Skeletal muscle cell (primary cell): ENCODE data around the gene AGFG2.

Experiments used
- DNase-seq: peaks from one replicate; pipeline ENCODE4 v3.0.0-alpha.2; 2010; ENCODE audit warnings: low read depth
- H3K4me3 ChIP-seq: 2 replicates; pipeline ENCODE4 v1.5.1; 2011; ENCODE audit warnings: low read depth, mild to moderate bottlenecking, control low read depth, low read length, moderate library complexity

Gene AGFG2

DNA sequence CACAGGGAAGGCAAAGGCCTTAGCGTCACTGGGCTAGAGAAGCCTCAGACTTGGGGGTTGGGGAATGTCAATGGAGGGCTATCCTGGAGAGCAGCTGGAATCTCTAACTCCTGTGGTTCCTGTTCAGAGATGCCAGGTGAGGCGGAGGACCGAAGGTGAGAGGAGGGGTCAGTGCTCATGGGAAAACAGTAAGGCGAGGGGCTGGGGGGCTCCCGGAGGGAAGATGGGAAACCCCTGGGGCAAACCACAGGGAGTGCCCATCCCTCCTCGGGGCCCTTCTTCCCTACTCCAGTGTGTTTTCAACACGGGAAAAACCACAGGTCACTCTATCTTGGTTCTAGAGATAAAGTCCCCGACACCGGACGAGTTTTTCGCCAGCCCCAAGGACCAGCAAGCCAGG, 43.6 kb downstream of the AGFG2 start:
- H3K4me3 ChIP-seq: no peak overlapping the region
- no peak for DNase-seq

DNA sequence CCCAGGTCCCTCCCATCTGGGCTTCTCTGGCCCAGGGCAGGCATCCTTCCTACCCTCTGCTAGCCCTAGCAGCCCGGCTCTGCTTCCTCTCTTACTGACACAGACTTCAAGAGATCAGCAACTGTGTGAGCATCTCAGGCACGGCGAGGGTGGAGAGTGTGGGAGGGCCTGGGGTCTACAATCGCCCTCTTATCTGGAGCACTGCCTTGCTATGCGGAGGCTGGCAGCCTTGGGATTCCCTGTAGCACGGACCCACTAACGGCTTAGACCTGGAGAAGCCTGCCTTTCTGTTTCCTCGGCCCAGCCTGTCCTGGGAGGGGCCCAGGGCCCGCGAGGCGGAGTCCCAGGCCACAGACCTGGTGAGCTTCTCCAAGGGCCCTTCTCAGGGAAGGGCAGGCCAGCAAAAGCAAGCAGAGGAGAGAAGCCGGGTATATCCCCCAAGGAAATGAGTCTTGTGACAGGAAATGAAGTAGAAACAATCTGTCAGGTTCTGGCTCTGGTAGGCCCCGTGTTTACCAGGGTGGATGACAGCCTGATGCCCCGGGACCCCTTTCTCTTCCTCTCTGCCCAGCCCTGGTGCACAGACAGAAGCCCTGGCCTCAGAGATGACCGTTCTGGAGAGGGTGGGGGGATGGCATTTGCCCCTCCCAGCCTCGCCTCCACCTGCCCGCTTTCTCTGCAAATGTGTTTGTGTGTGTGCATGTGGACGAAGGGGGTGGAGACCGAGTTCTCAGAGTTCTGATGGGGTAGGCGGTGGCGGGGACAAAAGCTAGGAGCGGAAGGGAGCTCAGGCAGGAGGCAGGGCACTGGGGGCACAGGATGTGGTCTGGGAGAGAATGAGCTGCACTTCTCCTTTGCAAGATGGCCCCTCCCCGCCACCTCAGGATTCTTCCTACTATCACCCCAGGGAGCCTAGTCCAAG, 44.4 kb downstream of the AGFG2 start:
- DNase-seq: no peak
- peak overlapping the region; percentile 96 for H3K4me3 ChIP-seq

DNA sequence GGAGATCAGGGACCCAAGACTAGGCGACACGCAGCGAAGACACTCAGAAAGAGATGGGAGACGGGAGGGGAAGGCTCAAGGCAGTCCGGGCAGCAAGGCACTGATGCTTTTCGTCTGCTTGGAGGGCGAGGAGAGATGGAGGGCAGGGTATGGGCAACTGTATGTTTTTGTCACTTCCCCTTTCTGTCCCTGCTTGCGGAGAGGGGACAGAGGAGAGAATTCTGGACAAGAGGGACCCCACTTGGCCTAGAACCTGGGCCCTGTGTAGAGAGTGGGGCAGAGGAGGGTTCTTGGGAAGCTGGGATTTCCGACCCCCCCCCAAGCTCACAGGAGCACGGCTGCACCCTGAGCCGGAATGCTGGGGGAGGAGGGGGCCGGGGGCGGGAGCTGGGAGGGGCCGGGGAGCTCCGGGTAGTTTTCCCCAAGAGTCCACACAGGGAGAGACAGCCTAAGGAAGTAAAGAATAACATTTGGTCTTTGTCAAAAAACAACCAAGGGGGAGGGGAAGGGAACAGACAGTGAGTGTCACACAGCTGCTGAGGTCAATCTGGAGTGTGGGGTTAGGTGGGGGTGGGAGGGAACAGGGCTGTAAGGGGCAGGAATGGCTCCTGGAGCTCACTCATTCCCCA, 45.2 kb downstream of the AGFG2 start:
- H3K4me3 ChIP-seq: peak overlapping the region; percentile 96
- no peak for DNase-seq

DNA sequence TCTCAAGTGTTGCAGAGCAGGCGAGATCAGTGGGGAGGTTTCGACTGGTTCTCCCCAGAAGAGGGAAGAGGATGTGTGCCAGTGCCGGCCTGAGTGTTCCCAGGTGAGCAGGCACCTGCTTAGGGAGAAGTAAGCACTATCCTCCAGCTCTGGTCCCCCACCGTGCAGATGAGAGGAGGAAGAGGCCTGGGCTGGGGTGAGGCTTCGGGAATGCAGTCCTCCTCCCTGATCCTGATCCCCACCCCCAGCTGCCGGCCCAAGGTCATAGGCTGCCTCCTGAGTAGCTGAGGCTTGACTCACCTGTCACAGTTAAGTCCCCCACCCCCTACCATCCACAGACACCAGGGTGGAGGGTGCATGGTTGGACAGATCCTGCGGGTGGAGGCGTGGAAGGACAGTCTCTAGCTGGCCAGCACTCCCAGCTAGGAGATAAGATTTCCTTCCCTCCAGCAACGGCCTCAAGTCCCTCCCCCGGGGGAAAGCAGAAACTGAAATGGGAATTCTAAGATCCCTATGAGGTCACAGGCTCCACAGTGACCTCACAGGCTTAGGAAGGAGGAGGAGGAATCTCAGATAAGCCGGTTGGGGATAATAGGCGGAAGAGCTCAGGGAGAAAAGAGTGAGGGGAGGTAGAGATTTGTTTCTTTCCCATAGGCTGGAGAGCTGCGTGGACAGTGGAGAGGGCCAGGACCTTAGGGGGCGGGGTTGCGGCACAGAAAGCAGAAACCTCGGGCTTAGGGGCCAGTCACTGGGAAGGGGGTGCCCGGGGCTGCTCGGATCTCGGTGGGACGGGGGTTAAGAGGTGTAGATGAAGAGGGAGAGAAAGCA, 45.9 kb downstream of the AGFG2 start:
- H3K4me3 ChIP-seq: peak overlapping the region; percentile 96
- DNase-seq: no peak

DNA sequence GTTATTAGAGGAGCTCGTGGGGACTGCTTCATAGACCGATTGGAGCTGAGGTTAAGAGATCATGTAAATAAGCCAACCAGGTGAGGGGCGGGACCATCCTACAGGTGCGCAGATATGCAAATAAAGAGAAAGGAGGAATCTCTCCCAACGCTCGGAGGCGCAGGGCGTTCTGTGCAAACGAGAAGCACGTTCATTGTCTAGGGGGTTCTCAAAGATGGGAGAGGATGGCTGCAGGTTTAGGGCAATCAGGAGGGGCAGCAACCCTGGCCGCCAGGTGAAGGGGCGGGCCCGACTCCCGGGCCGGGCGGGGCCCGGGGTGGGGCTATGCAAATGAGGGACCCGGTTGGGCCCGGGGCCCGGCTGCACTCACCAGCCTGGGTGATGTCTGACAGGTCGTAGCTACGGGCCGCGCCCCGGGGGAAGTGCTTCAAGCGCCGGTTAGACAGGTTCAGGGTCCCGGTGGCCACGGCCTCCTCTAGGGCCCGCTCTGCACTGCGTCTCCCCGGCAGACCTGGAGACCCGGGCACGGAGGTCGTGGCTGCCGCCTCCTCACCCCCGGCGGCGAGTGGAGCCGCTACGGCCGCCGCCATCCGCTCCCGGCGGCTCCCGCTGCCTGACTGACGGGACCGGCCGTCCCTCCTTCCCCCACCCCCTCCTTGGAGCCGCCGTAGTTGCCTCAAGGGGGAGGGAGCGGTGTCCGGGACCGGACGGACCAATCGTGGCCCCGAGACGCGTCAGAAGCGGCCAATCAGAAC, 46.7 kb downstream of the AGFG2 start, which contains the start of gene LRCH4:
Gene LRCH4 (minus strand): TSS at position 619 of the 755 bp plus-strand sequence. CDS start 29 bp downstream, at position 590.
- peak within 1 kb of the TSS; percentile 96 for H3K4me3 ChIP-seq
- DNase-seq: no peak

DNA sequence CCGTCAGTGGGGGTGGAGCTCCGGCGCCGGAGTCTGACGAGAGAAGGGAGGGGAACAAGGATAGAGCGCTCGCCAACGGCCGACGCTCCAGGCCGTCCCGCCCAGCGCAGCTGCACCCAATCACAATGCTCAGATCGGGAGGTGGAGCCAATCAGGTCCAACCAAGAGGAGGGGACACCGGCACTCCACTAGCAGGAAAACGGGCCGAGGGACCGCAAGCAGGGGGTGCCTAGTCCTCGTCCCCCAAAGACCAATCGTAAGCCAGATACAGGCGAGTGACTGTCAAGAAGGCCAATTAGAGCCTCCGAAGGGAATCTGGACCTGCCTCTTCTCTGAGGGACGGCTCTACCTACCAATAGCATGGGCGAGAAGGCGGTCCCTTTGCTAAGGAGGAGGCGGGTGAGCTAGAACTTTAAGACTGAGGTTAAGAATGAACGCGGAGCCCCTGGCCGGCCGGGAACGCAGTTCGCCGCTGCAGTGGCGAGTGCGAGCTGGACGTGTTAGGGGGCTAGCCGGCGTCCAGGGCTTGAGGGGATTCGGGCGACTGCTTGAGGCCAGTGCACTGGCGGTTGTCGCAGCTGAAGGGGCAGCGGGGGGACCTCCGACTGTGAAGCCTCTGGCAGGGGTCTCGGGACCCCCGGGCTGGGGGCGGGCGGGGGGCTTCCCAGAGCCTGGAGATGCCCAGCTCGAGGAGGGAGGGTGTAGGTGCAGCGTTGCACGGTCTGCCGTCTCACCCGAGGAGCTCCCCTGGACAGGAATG, 47.4 kb downstream of the AGFG2 start, which contains the start of gene FBXO24:
Gene FBXO24 (plus strand): TSS at position 63 of the 760 bp plus-strand sequence. CDS start 298 bp downstream, at position 361.
- DNase-seq: peak; percentile 100
- peak within 1 kb of the TSS; percentile 96 for H3K4me3 ChIP-seq

DNA sequence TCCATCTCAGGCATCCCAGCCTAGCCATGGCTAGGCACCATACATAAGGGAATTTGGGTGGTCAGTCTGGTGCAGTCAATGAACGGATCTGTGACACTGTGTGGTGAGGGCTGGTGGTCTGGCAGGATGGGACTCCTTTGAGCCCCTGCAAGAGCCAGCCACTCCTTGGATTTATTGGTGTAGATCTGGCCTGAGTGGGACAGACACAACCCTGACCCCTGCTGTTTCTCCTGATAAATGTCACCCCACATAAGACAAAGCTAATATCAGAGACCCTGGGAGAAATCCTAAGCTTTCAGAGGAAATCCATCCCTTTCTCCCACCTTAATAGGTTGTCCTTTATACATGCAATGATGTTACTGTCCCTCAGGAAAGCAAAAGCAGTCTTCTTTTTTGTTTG, 49.4 kb downstream of the AGFG2 start:
- no peak for DNase-seq

DNA sequence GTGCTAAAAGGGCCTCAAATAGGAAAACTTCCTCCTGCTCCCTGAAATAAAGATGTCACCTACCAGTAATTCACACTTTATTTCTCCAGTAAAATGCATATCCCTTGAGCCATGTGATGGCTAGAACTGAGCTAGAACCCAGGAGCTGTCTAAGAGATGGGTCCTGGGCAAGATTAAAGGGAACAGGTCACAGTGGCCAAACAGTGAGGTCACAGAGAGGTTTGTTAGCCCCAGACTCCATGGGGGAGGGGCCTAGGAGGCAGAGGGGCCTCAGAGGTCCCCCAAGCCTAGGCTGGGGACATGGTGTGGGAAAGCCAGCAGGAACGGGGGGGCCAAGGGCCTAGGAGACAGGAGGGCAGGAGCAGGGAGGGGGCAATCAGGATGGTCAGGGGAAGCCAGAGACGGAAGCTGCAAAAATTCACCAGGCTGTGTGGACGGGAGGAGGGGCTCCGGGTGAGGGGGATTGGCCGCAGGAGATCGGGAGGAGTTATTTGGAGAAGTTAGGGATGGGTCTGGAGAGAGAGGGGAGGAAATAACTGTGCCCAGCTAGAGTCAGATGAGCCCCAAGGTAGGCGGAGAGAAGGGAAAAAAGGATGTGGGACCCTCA, 50.4 kb downstream of the AGFG2 start:
- no peak for DNase-seq
- no peak overlapping the region for H3K4me3 ChIP-seq

More for the DNA sequence above, 49.4 kb downstream of the AGFG2 start:
- no peak overlapping the region for H3K4me3 ChIP-seq

DNA sequence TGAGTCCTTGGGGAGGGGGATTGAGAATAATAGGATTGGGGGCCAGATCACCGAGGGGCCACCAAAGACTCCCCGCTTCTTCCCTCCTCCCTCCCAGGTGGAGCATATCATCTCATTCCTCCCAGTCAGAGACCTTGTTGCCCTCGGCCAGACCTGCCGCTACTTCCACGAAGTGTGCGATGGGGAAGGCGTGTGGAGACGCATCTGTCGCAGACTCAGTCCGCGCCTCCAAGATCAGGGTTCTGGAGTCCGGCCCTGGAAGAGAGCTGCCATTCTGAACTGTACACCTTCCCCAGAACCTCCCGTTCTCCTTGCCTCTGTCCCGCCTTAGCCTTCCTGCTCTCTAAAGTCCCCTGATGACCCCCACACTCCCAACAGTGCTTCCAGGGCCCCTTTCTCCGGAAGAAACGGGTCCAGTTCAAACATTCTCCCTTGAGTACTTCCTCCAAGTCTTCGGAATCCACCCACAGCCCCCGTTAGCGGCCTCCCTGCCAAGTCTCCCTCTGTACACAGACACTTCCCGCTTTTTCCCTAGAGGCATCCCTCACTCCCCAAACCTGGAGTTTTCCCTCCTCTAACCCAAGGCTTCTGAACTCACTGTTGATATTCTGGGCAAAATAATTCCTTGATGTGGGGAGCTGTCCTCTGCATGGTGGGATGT, 51.2 kb downstream of the AGFG2 start:
- no peak overlapping the region for H3K4me3 ChIP-seq
- DNase-seq: no peak

DNA sequence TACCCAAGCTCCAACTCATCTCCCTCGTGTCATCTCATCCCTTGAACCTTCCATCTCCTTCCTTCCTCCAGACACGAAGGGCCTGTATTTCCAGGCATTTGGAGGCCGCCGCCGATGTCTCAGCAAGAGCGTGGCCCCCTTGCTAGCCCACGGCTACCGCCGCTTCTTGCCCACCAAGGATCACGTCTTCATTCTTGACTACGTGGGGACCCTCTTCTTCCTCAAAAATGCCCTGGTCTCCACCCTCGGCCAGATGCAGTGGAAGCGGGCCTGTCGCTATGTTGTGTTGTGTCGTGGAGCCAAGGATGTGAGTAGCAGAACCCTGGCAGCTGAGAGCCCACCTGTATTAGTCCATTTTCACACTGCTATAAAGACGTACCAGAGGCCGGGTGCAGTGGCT, 52.6 kb downstream of the AGFG2 start:
- DNase-seq: no peak

DNA sequence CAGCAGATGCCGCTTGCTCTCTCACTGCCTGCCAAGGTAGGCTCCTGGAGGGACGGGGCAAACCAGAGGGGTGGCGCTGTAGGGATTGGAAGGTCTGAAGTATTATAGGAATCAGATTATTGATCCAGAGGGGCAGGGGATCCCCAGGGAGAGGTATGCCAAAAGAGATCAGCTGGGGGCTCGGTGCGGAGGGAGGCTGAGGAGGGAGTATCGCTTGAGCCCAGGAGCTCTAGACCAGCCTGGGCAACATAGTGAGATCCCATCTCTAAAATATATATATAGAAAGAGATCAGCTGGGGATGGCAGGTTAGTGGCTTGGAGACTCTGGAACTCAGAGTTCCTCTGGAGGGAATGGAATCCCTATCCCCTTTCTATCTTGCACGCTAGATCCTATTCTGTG, 56.2 kb downstream of the AGFG2 start:
- DNase-seq: no peak
- no peak overlapping the region for H3K4me3 ChIP-seq

More for the DNA sequence above, 52.6 kb downstream of the AGFG2 start:
- H3K4me3 ChIP-seq: no peak overlapping the region

DNA sequence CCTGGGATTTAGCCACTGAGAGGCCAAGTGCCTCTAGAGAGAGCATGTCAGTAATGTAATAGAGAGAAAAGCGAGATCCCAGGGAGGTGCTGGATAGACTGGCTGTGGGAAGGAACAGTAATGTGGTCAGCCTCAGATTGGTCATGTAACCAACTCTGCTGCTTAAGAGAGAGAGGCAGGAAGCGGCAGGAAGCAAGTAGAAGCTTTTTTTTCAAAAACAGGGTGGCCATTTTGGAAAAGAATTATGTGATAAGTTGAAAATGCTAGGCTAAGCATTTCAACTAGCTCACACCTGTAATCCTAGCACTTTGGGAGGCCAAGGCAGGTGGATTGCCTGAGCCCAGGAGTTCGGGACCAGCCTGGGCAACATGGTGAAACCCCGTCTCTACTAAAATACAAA, 59.4 kb downstream of the AGFG2 start:
- DNase-seq: no peak
- H3K4me3 ChIP-seq: no peak overlapping the region

DNA sequence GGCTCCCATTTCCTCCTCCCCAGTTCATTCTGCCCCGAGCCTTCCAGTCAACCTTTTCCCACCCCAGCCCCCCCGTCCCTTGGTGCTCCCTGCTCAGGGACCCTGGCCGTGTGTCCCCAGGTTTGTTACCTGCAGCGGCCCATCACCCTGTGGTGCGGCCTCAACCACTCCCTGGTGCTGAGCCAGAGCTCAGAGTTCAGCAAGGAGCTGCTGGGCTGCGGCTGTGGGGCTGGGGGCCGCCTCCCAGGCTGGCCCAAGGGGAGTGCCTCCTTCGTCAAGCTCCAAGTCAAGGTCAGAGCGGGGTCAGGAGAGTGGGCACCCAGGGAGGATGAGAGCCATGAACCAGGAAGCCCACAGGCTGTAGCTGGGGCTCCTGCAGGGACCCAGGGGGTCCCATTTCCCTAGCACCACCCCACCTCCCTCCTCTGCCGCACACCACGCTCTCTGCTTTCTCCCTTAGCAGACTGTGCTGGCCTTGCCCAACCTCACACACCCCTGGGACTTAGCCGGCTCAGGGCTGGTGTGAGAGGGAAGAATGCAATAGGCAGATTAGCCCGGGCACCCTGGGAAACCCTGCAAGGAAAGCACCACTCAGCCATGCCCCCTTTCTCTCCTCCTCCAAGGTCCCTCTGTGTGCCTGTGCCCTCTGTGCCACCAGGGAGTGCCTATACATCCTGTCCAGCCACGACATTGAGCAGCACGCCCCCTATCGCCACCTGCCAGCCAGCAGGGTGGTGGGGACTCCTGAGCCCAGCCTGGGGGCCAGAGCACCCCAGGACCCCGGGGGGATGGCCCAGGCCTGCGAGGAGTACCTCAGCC, 61.1 kb downstream of the AGFG2 start:
- no peak for DNase-seq
- no peak overlapping the region for H3K4me3 ChIP-seq

DNA sequence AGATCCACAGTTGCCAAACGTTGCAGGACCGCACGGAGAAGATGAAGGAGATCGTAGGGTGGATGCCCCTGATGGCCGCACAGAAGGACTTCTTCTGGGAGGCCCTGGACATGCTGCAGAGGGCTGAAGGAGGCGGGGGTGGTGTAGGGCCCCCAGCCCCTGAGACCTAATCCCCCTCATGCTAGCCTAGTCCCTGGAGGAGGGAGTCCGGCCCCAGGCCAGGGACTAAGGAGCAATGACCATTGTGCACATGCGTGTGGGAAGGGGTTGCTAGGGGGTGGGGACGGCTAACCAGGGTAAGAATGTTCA, 61.7 kb downstream of the AGFG2 start:
- H3K4me3 ChIP-seq: no peak overlapping the region
- DNase-seq: no peak

DNA sequence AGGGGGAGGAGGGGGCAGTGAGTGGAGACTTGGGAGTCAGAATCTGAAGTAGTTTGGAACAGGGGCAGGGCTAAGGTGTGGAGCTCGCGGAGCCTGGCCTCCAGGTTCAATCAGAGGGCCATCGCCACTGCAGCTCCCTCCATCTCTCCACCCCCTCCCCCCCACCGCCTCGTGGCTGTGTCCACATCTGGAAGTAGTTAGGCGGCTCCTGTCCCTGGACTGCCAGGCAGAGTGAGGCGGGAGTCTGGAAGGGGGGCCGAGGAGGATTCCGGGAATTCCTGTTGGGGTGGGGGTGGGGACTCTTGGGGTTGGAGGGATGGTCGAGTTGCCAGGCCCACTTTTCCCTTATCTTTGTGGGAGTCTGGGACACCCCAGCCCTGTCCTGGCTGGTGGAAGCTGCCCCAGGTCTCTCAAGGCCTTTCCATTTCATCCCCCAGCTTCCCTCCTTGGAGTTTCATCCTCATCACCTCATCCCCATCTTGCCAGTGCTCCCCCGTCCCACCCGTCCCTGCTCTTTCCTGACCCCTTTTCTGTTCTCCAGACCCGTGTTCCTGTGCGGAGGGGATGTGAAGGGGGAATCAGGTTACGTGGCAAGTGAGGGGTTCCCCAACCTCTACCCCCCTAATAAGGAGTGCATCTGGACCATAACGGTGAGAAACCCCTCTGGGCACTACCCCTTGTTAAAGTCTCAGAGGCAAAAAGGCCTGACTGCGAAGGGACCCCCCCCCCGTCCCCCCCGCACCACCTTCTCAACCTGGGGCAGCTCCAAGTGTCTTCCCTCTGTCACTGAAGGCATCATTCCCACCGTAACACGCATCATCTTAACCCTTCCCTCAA, 64.1 kb downstream of the AGFG2 start:
- peak overlapping the region; percentile 89 for H3K4me3 ChIP-seq
- DNase-seq: peak; percentile 54

DNA sequence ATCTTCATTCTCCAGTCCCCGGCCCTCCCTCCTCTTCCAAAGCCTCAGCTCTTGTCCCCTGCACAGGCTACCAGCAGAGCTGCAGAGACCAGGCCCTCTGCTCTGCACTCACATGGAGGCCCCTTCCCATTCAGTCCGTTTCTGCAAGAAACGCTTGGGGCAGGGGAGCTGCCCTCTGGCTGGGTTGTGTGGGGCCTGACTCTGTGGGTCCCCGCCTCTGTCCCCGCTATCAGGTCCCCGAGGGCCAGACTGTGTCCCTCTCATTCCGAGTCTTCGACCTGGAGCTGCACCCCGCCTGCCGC, 64.7 kb downstream of the AGFG2 start:
- no peak for DNase-seq
- H3K4me3 ChIP-seq: peak overlapping the region; percentile 89
